ENCODE measurements around the gene POLE. TPM values are rescaled to one million over a fixed set of nuclear protein-coding genes. Genes with fewer than 3 reads are reported as not detected.

POLE gene
- total and polyA plus RNA-seq, 2 of the 4 experiments (the other 2 are of a cell fraction), result 17.2 to 20.7 TPM

- DNase-seq, result no peak
Observed at GRCh38 chr12:132736913-132737312, 49.8 kb upstream of the POLE start.

More at GRCh38 chr12:132736913-132737312, 49.8 kb upstream of the POLE start:
- ATAC-seq (ENCODE audit: low read depth), result no peak
- Histone ChIP-seq H3K4me1 (ENCODE audit: control insufficient read depth, insufficient read depth, low read length) (no peaks in the 10 kb centered on the region), H3K79me1 (ENCODE audit: low read depth in 1 of 2, low read length in 2 of 2) (peaks cover 18 to 29% of the 10 kb centered on the region in 2 experiments), H2AK9ac (replicated peaks; ENCODE audit: low read depth, low read length, poor library complexity) (peak overlapping the region; percentile 65), H3K27ac (ENCODE audit: insufficient read depth, low read length) (no peak overlapping the region), H2BK5ac (ENCODE audit: low read depth, low read length, poor library complexity, severe bottlenecking) (no peak overlapping the region), H4K20me1 (ENCODE audit: insufficient read depth, low read length) (peaks cover 36% of the 10 kb centered on the region), H3K4me2 (ENCODE audit: low read depth, low read length) (no peak overlapping the region), H3K23ac (ENCODE audit: low read depth, low read length) (no peak overlapping the region), H4K5ac (ENCODE audit: low read depth, low read length) (no peak overlapping the region), H3K18ac (ENCODE audit: low read depth, low read length) (no peak overlapping the region), H3K36me3 (ENCODE audit: control insufficient read depth, insufficient read depth, low read length) (peaks cover 77% of the 10 kb centered on the region), H3K4ac (ENCODE audit: low read depth, low read length) (no peak overlapping the region), H3K56ac (ENCODE audit: extremely low read depth, insufficient read depth, low read length) (no peak overlapping the region), H3K27me3 (ENCODE audit: control insufficient read depth, insufficient read depth, low read length) (no peaks in the 10 kb centered on the region), H2BK20ac (ENCODE audit: low read depth, low read length) (no peak overlapping the region), H3K9ac (ENCODE audit: low read depth, low read length) (no peak overlapping the region), H3K9me3 (ENCODE audit: control insufficient read depth, insufficient read depth, low read length) (no peaks in the 10 kb centered on the region), H3K14ac (replicated peaks; ENCODE audit: low read depth, low read length) (no peak overlapping the region), H2BK120ac (ENCODE audit: low read depth, low read length) (no peak overlapping the region), H4K91ac (ENCODE audit: insufficient read depth, low read depth, low read length) (no peak overlapping the region), H4K8ac (ENCODE audit: low read depth in 2 of 2, low read length in 2 of 2) (no peak overlapping the region), H2BK15ac (ENCODE audit: low read depth, low read length) (no peak overlapping the region), H2AK5ac (ENCODE audit: low read depth, low read length) (no peak overlapping the region), H3K4me3 (ENCODE audit: insufficient read depth, low read depth, low read length) (no peak overlapping the region), H2AFZ (replicated peaks; ENCODE audit: low read length, poor library complexity) (no peak overlapping the region), H3K9me1 (ENCODE audit: insufficient read depth, low read length) (no peaks in the 10 kb centered on the region)
- ChIA-PET CTCF (no interaction called here), POLR2A (ENCODE audit: unreplicated experiment) (no interaction called here)
- intact Hi-C loops (cut with micrococcal nuclease) (no loop called here), in situ Hi-C loops (cut with MboI; ENCODE audit: low sequenced_read_pairs) (no loop called here), dilution Hi-C loops (cut with HindIII; ENCODE audit: low sequenced_read_pairs, unreplicated experiment) (no loop called here)
- 97% methylated on average over 11 of the region's 15 CpGs; no CpG with 5 or more reads in 1 of the 2 experiments for WGBS, 2 experiments (ENCODE audit: extremely low coverage in 2 of 2, insufficient read length in 1 of 2)
- no TSS peak for BruUV-seq (replicated peaks)
- TF ChIP-seq NFE2L2 (IDR thresholded peaks at IDR 0.05; ENCODE audit: low read depth, low read length) (no peak), CEBPB (IDR thresholded peaks at IDR 0.05; ENCODE audit: low read depth, low read length) (no peak), RAD21 (IDR thresholded peaks at IDR 0.05; ENCODE audit: low read length) (no peak), POLR2A (IDR thresholded peaks at IDR 0.05; ENCODE audit: low read depth, low read length) (no peak), RFX5 (IDR thresholded peaks at IDR 0.05; ENCODE audit: low read depth, low read length) (no peak), RCOR1 (IDR thresholded peaks at IDR 0.05; ENCODE audit: insufficient replicate concordance, low read length) (no peak), FOS (IDR thresholded peaks at IDR 0.05; ENCODE audit: low read depth, low read length) (no peak), MAFK (IDR thresholded peaks at IDR 0.05; ENCODE audit: low read depth, low read length) (no peak), MAZ (IDR thresholded peaks at IDR 0.05; ENCODE audit: borderline replicate concordance, low read depth, low read length) (no peak), SMC3 (IDR thresholded peaks at IDR 0.05; ENCODE audit: low read depth, low read length) (no peak), CHD1 (IDR thresholded peaks at IDR 0.05; ENCODE audit: low read depth, low read length) (no peak), MXI1 (IDR thresholded peaks at IDR 0.05; ENCODE audit: borderline replicate concordance, low read depth, low read length) (no peak), BHLHE40 (IDR thresholded peaks at IDR 0.05; ENCODE audit: low read depth, low read length) (no peak)
- TF ChIP-seq, protein P1, sequence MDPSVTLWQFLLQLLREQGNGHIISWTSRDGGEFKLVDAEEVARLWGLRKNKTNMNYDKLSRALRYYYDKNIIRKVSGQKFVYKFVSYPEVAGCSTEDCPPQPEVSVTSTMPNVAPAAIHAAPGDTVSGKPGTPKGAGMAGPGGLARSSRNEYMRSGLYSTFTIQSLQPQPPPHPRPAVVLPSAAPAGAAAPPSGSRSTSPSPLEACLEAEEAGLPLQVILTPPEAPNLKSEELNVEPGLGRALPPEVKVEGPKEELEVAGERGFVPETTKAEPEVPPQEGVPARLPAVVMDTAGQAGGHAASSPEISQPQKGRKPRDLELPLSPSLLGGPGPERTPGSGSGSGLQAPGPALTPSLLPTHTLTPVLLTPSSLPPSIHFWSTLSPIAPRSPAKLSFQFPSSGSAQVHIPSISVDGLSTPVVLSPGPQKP (IDR thresholded peaks at IDR 0.05; ENCODE audit: borderline replicate concordance, low read depth, low read length), result no peak
- TF ChIP-seq, protein P2, sequence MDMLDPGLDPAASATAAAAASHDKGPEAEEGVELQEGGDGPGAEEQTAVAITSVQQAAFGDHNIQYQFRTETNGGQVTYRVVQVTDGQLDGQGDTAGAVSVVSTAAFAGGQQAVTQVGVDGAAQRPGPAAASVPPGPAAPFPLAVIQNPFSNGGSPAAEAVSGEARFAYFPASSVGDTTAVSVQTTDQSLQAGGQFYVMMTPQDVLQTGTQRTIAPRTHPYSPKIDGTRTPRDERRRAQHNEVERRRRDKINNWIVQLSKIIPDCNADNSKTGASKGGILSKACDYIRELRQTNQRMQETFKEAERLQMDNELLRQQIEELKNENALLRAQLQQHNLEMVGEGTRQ (IDR thresholded peaks at IDR 0.05; ENCODE audit: low read depth, low read length), result no peak
- TF ChIP-seq, protein P3, sequence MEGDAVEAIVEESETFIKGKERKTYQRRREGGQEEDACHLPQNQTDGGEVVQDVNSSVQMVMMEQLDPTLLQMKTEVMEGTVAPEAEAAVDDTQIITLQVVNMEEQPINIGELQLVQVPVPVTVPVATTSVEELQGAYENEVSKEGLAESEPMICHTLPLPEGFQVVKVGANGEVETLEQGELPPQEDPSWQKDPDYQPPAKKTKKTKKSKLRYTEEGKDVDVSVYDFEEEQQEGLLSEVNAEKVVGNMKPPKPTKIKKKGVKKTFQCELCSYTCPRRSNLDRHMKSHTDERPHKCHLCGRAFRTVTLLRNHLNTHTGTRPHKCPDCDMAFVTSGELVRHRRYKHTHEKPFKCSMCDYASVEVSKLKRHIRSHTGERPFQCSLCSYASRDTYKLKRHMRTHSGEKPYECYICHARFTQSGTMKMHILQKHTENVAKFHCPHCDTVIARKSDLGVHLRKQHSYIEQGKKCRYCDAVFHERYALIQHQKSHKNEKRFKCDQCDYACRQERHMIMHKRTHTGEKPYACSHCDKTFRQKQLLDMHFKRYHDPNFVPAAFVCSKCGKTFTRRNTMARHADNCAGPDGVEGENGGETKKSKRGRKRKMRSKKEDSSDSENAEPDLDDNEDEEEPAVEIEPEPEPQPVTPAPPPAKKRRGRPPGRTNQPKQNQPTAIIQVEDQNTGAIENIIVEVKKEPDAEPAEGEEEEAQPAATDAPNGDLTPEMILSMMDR (conservative IDR thresholded peaks at IDR 0.05; ENCODE audit: low read depth, low read length), result no peak

Measured in IMR-90 (cell line).